K562 (cell line): ENCODE data around the gene TP53I3.

ENCODE experiments used
- CTBP1 ChIP-seq: fragments of 450-650 bp; IDR thresholded peaks from 2 replicates; pipeline ENCODE4 v1.6.1; 2016; ENCODE audit warnings: borderline replicate concordance
- POLR2A ChIP-seq: fragments of 450-650 bp; conservative IDR thresholded peaks from 2 replicates; pipeline ENCODE4 v1.6.1; 2016
- ZNF354B ChIP-seq: fragments of 250-450 bp; sonication (Bioruptor Pico); IDR thresholded peaks from 2 replicates; pipeline ENCODE4 v1.4.0; 2020

DNA sequence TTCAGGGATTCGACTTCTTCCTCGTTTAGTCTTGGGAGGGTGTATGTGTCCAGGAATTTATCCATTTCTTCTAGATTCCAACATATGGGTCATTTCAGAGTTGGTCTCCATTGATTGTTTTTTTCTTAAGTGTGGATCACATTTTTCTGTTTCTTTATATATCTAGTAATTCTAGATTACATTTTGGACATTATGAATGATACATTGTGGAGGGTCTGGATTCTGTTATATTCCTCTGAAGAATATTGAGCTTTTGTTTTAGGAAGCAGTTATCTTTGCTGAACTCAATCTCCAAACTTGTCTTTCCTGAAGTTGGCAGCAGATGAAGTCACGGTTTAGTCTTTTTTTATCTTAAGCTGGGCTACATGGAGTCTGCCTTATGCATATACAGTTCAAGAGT lies 47.9 kb upstream of the TP53I3 start:
- TF ChIP-seq CTBP1 (no peak), POLR2A (no peak), ZNF354B (no peak)
